ENCODE measurements around the gene WSB1. TPM values are rescaled to one million over a fixed set of nuclear protein-coding genes. Genes with fewer than 3 reads are reported as not detected.
A peak's percentile ranks its signal among the peaks of the same experiment; 100 is the strongest.

The WSB1 gene
- total and polyA plus RNA-seq, 9 of the 15 experiments (the other 6 are each of a cell fraction or from before 2014, with no cell fraction given) = 22.8 to 229 (median 81.1) TPM

- TF ChIP-seq ATF6 (CRISPR knock-in tag; IDR thresholded peaks at IDR 0.05) (no peak), ZNF512 (tag; IDR thresholded peaks at IDR 0.05) (no peak), SRSF3 (IDR thresholded peaks at IDR 0.05; ENCODE audit: insufficient read depth, low read length) (no peak), ZNF140 (CRISPR knock-in tag; IDR thresholded peaks at IDR 0.05) (no peak), ZNF609 (CRISPR knock-in tag; IDR thresholded peaks at IDR 0.05; ENCODE audit: borderline replicate concordance) (no peak), E2F6 (IDR thresholded peaks at IDR 0.05; ENCODE audit: borderline replicate concordance in 1 of 2, extremely low read depth in 1 of 2, insufficient read depth in 1 of 2, insufficient read length in 1 of 2, low read depth in 1 of 2, low read length in 1 of 2, poor library complexity in 1 of 2, severe bottlenecking in 1 of 2) (peak in 1 of 2 experiments; percentile 33), VEZF1 (CRISPR knock-in tag; IDR thresholded peaks at IDR 0.05) (peak; percentile 48), EP300 (IDR thresholded peaks at IDR 0.05; ENCODE audit: low read length) (no peak), NFIX (CRISPR knock-in tag; IDR thresholded peaks at IDR 0.05; ENCODE audit: low read depth) (no peak), ZNF740 (CRISPR knock-in tag; IDR thresholded peaks at IDR 0.05) (no peak), ZNF740 (tag; IDR thresholded peaks at IDR 0.05) (no peak), PREB (CRISPR knock-in tag; IDR thresholded peaks at IDR 0.05) (0 out of 2 replicates have a peak, but pooled peaks have one; percentile 78), ESRRB (CRISPR knock-in tag; IDR thresholded peaks at IDR 0.05; ENCODE audit: borderline replicate concordance) (no peak)
These were observed 60.2 kb downstream of the WSB1 start (continued) for GRCh38 chr17:27354051-27354490.
